ENCODE measurements around the gene ANKRD36C.
A peak's percentile ranks its signal among the peaks of the same experiment; 100 is the strongest.
"Not testable (repeated sequence)": the region's sequence is repeated elsewhere in the genome, so short reads cannot be mapped to it uniquely, and the experiment has no call there.

The ANKRD36C gene

GRCh38 chr2:96023701-96024100 lies 32.1 kb upstream of the ANKRD36C start:
- not testable (repeated sequence) for H3K36me3 ChIP-seq (ENCODE audit: control insufficient read depth in 1 of 2, insufficient read depth in 2 of 2, low read length in 2 of 2); H2BK5ac ChIP-seq (ENCODE audit: low read depth, low read length, poor library complexity); H3K4me1 ChIP-seq (ENCODE audit: control insufficient read depth in 1 of 2, insufficient read depth in 2 of 2, low read length in 2 of 2); H2AK5ac ChIP-seq (ENCODE audit: low read length); DNase-seq; H4K8ac ChIP-seq (ENCODE audit: low read depth, low read length); H3K9ac ChIP-seq (ENCODE audit: low read length); H3K79me1 ChIP-seq (ENCODE audit: low read length); H2BK120ac ChIP-seq (ENCODE audit: insufficient read depth, low read length, poor library complexity); H3K4ac ChIP-seq (ENCODE audit: low read depth, low read length); H3K23ac ChIP-seq (ENCODE audit: low read length); H3K14ac ChIP-seq (ENCODE audit: low read length); H2BK12ac ChIP-seq (ENCODE audit: low read length); H3K4me2 ChIP-seq (ENCODE audit: low read length); H3K79me2 ChIP-seq (ENCODE audit: control insufficient read depth, insufficient read depth, low read length, poor library complexity); H3K27me3 ChIP-seq (ENCODE audit: insufficient read depth, low read length); H2AFZ ChIP-seq (ENCODE audit: insufficient read depth, low read length, poor library complexity); H3K18ac ChIP-seq (ENCODE audit: low read length); H4K12ac ChIP-seq (ENCODE audit: low read depth, low read length); H4K91ac ChIP-seq (ENCODE audit: low read depth, low read length); H3K4me3 ChIP-seq (ENCODE audit: low read depth, low read length); H3K27ac ChIP-seq (ENCODE audit: low read depth, low read length); H3K9me3 ChIP-seq (ENCODE audit: insufficient read depth, low read depth, low read length)
- no CpG with 5 or more reads among the region's 7 CpGs for WGBS (ENCODE audit: extremely low coverage, insufficient coverage, insufficient read length)

GRCh38 chr2:96022701-96023447 lies 31.2 kb upstream of the ANKRD36C start:
- not testable (repeated sequence) for H3K4me2 ChIP-seq (ENCODE audit: low read length); H3K4me1 ChIP-seq (ENCODE audit: control insufficient read depth in 1 of 2, insufficient read depth in 2 of 2, low read length in 2 of 2); H2BK12ac ChIP-seq (ENCODE audit: low read length); H3K27me3 ChIP-seq (ENCODE audit: insufficient read depth, low read length); H3K9me3 ChIP-seq (ENCODE audit: insufficient read depth, low read depth, low read length); H2BK5ac ChIP-seq (ENCODE audit: low read depth, low read length, poor library complexity); H3K4ac ChIP-seq (ENCODE audit: low read depth, low read length); H3K23ac ChIP-seq (ENCODE audit: low read length); H4K12ac ChIP-seq (ENCODE audit: low read depth, low read length); H3K36me3 ChIP-seq (ENCODE audit: control insufficient read depth in 1 of 2, insufficient read depth in 2 of 2, low read length in 2 of 2); H3K79me2 ChIP-seq (ENCODE audit: control insufficient read depth, insufficient read depth, low read length, poor library complexity); H3K4me3 ChIP-seq (ENCODE audit: low read depth, low read length); H3K27ac ChIP-seq (ENCODE audit: low read depth, low read length); H2BK120ac ChIP-seq (ENCODE audit: insufficient read depth, low read length, poor library complexity); H3K79me1 ChIP-seq (ENCODE audit: low read length); H3K9ac ChIP-seq (ENCODE audit: low read length); H4K91ac ChIP-seq (ENCODE audit: low read depth, low read length); H3K14ac ChIP-seq (ENCODE audit: low read length); H3K18ac ChIP-seq (ENCODE audit: low read length); H2AK5ac ChIP-seq (ENCODE audit: low read length); H2AFZ ChIP-seq (ENCODE audit: insufficient read depth, low read length, poor library complexity); H4K8ac ChIP-seq (ENCODE audit: low read depth, low read length)
- peak; percentile 73 to 87 for DNase-seq
- no CpG with 5 or more reads among the region's 19 CpGs for WGBS (ENCODE audit: extremely low coverage, insufficient coverage, insufficient read length)

- H4K91ac ChIP-seq (ENCODE audit: low read depth, low read length); H2AFZ ChIP-seq (ENCODE audit: insufficient read depth, low read length, poor library complexity); H3K36me3 ChIP-seq (ENCODE audit: control insufficient read depth in 1 of 2, insufficient read depth in 2 of 2, low read length in 2 of 2); H2BK12ac ChIP-seq (ENCODE audit: low read length); H3K9me3 ChIP-seq (ENCODE audit: insufficient read depth, low read depth, low read length); H2BK5ac ChIP-seq (ENCODE audit: low read depth, low read length, poor library complexity); H2BK120ac ChIP-seq (ENCODE audit: insufficient read depth, low read length, poor library complexity); H3K79me2 ChIP-seq (ENCODE audit: control insufficient read depth, insufficient read depth, low read length, poor library complexity); H2AK5ac ChIP-seq (ENCODE audit: low read length); H4K8ac ChIP-seq (ENCODE audit: low read depth, low read length); DNase-seq; H3K4me1 ChIP-seq (ENCODE audit: control insufficient read depth in 1 of 2, insufficient read depth in 2 of 2, low read length in 2 of 2); H3K27ac ChIP-seq (ENCODE audit: low read depth, low read length); H3K18ac ChIP-seq (ENCODE audit: low read length); H4K12ac ChIP-seq (ENCODE audit: low read depth, low read length); H3K14ac ChIP-seq (ENCODE audit: low read length); H3K4me3 ChIP-seq (ENCODE audit: low read depth, low read length); H3K79me1 ChIP-seq (ENCODE audit: low read length); H3K9ac ChIP-seq (ENCODE audit: low read length); H3K4me2 ChIP-seq (ENCODE audit: low read length); H3K27me3 ChIP-seq (ENCODE audit: insufficient read depth, low read length); H3K4ac ChIP-seq (ENCODE audit: low read depth, low read length); H3K23ac ChIP-seq (ENCODE audit: low read length): not testable (repeated sequence)
- no CpG with 5 or more reads among the region's 7 CpGs for WGBS (ENCODE audit: extremely low coverage, insufficient coverage, insufficient read length)
Measured at GRCh38 chr2:96022126-96022525, 30.5 kb upstream of the ANKRD36C start.

- H4K12ac ChIP-seq (ENCODE audit: low read depth, low read length); H4K8ac ChIP-seq (ENCODE audit: low read depth, low read length); H3K9ac ChIP-seq (ENCODE audit: low read length); H3K4me2 ChIP-seq (ENCODE audit: low read length); H2BK120ac ChIP-seq (ENCODE audit: insufficient read depth, low read length, poor library complexity); H3K18ac ChIP-seq (ENCODE audit: low read length); H3K4me3 ChIP-seq (ENCODE audit: low read depth, low read length); H2AFZ ChIP-seq (ENCODE audit: insufficient read depth, low read length, poor library complexity); H3K79me1 ChIP-seq (ENCODE audit: low read length); H3K27me3 ChIP-seq (ENCODE audit: insufficient read depth, low read length); H3K9me3 ChIP-seq (ENCODE audit: insufficient read depth, low read depth, low read length); H3K4ac ChIP-seq (ENCODE audit: low read depth, low read length); H3K79me2 ChIP-seq (ENCODE audit: control insufficient read depth, insufficient read depth, low read length, poor library complexity); H3K4me1 ChIP-seq (ENCODE audit: control insufficient read depth in 1 of 2, insufficient read depth in 2 of 2, low read length in 2 of 2); H3K23ac ChIP-seq (ENCODE audit: low read length); H3K27ac ChIP-seq (ENCODE audit: low read depth, low read length); H2BK5ac ChIP-seq (ENCODE audit: low read depth, low read length, poor library complexity); H2BK12ac ChIP-seq (ENCODE audit: low read length); DNase-seq; H2AK5ac ChIP-seq (ENCODE audit: low read length); H4K91ac ChIP-seq (ENCODE audit: low read depth, low read length); H3K36me3 ChIP-seq (ENCODE audit: control insufficient read depth in 1 of 2, insufficient read depth in 2 of 2, low read length in 2 of 2); H3K14ac ChIP-seq (ENCODE audit: low read length): not testable (repeated sequence)
- WGBS (ENCODE audit: extremely low coverage, insufficient coverage, insufficient read length) = no CpG with 5 or more reads among the region's 4 CpGs
Measured at GRCh38 chr2:96021142-96021541, 29.5 kb upstream of the ANKRD36C start.

Data from trophoblast cell (in vitro differentiated cells and primary cell).